ENCODE results near the gene MLN.

MLN gene

DNA sequence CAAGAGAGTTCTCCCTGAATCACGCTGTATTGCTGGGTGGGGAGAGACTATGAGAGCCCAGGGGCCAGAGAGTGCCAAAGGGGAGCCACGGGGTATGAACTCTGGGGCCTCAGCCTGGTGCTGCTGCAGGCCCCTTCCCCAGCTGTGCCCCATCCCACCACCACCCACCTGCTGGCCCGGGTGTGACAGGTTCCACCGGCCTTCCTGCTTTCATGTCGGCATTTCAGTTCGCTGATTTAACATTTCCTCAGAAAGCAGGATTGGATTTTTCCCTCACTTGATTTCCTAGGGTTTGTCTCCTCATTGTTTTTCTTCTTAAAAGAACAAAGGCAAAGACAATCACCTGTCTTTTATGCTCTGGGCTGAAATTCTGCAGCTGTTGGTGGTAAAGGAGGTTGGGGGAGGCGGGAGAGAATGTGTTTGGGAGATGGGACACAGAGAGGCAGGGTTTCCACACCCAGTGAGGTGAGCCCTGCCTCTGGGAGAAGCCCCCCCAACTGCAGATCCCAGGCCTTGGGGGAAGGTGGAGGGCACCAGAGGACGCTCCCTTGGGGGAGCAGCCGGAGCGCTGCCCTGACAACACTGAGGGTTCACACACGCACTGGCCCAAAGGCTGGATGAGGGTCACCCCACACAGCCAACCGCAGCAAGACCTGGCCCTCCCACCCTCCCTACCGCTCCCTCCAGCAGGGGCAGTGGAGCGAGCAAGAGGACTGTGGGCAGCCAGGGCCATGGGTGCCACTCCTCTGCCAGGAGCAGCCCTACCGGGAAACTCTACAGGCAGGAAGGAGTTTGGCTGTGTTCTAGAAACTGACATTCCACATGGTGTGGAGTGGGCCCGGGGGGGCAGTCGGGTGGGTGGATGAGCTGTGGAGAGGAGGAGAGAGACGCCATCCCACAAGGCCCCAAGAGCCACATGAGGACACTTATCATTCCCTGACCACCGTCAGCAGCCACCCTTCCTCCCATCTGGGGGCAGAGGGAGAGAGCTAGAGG lies 10.5 kb upstream of the MLN start:
- no peak for DNase-seq

GRCh38 chr6:33813246-33813904 lies 9.6 kb upstream of the MLN start:
- DNase-seq, result no peak

DNA sequence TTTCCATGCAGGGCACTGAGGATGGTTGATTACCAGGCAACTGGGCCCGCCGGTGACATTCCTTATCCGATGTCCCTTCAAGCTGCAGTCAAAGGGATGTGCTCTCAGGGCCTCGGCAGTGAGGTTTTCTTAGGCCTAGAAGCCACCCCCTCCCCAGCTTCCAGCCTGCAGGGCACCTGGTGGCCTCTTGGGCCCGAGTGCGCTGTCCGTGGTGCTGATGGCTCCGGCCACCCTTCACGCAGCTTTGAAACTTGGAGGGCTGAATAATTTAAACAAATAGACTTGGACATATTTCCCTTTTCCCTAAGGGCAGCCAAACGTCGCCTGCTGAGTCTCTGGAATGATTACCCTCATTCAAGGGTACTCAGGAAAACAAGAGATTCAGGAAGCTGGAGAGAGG lies 8.9 kb upstream of the MLN start:
- peak; percentile 64 for DNase-seq

- no peak for DNase-seq
Observed at GRCh38 chr6:33809594-33809993, 5.8 kb upstream of the MLN start.

DNA sequence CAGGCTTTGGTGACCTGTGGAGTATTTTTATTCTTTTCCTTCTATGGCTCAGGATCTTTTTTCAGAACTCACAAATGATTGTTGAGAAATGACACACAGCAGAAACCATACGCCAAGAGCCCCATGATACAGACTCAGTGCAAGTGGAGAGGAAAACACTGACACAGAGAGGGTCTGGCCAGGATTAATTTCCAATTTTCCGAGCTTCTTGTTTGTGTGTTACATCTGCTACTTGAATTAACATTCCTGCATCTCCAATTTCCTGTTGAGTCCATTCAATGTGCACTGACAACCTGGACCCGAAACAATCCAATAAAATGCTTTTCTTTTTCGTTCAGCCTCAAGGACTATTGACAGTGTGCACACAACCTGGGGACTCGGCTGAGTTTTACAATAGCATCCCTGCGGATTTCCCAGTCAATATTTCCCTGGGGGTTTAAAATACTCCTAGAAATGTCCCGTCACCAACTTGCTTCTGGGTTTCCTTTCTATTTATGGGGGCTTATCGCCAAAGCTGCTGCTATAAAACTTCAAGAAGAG lies 4.9 kb upstream of the MLN start:
- peak; percentile 31 for DNase-seq

DNA sequence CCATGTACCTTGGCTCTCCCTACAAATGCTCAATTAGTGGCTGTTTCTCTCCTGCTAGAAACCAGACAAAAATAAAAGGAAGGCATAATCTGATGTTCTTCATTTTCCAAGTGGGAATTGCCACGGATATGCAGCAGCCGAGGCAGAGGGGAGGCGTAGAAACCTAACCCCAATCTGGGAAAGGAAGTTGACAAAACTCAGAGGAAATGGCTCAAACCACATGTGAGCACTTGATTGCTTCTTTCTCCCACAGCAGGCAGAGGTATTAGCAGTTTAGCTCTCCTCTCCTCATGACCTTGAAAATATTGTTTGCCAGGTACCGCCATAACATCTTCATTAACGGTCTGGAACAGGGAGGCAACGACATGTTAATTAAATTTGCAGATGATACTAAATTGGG lies 3.8 kb upstream of the MLN start:
- no peak for DNase-seq

GRCh38 chr6:33806841-33807240 lies 3.0 kb upstream of the MLN start:
- no peak for DNase-seq

DNA sequence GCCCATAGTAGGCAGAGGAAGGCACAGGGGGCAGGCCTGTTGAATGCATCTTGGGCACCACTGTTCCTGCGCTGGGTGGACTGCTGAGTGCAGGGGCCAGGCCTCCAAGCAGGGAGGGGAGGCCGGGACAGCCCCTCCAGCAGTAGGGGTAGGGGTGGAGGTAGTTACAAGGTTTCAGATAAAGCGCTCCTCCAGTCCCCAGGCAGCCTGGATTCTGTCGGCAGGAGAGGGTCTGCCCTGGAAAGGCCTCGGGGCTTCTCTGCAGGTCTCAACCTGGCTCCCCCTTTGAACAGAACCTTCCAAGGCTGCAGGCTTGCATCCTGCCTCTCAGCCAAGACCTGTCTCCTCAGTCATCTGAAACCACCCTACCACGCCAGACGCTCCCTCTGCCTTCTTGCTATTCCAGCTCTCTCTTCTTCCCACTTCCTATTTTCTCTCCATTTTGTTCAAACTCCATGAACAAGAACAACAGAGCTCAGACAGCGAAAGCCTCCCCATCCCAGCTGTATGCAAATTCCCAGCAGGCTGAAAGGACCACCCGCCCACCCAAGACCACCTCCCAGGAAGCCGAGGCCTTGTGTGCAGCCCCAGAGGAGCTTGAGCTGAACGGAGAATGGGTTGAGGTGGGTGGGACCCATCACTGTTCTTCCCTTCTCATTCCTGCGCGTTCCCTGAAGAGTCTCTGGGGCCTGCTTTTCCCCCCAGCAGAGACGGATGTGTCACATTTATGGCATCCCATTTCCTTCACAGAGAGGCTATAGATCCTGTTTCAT lies 1.4 kb downstream of the MLN start:
- DNase-seq, result no peak

DNA sequence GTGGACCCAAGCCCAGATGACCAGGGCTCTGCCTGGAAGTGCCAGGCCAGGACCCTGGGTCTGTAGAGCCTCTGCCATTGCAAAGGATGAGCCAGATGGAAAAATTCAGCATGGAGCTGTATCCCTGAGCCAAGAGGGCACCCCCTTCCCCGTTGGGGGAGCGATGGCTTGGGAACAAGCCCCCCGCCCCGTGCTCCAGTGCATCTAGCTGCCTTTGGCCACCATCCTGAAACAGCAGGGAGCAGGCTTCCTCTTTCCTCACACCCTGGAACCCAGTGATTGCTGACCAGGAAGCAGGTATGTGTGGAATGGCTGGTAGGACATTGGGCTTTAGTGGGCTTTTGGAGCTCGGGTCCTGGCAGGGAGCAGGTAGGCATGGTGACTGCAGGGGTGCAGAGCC lies 2.2 kb downstream of the MLN start:
- no peak for DNase-seq

DNA sequence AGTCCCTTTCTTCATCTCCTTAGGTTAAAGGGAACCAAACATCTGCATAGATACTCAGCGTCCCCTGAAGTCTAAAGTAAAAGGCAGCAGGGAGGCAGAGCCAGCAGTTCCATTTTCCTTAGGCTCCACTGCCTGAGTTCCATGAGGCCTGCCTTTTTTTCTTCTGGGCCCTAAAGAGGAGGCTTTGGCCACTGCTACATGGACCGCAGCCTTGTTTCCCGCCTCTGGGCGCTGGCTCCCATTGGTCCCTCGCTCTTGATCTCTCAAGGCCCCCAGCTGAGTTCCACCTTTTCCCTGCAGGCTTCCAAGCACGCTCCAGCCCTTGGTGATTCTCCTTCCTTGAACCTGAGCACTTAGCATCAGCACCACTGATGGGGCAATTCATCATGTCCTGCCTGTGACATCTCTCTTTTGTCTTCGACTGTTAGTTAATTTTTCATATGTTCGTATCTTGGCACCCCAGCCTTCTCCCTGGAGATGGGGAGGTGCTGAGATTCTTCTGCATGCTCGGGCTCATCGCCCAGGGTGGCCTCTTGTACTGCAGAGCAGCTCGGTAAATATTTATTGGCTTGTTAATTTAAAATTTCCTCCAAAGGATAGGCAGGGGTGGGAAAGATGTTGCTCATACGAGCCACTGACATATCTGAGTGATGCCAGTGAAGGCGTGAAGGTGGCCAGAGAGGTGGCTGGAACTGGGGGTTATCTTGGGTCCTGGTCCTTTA lies 3.4 kb downstream of the MLN start:
- DNase-seq, result no peak

- DNase-seq, result no peak
Observed at GRCh38 chr6:33799454-33800113, 4.2 kb downstream of the MLN start.

GRCh38 chr6:33798343-33798848 lies 5.4 kb downstream of the MLN start:
- DNase-seq, result no peak

- DNase-seq, result no peak
Observed at GRCh38 chr6:33797626-33798342, 6.0 kb downstream of the MLN start.

- DNase-seq, result no peak
Observed at GRCh38 chr6:33794910-33795623, 8.7 kb downstream of the MLN start.

DNA sequence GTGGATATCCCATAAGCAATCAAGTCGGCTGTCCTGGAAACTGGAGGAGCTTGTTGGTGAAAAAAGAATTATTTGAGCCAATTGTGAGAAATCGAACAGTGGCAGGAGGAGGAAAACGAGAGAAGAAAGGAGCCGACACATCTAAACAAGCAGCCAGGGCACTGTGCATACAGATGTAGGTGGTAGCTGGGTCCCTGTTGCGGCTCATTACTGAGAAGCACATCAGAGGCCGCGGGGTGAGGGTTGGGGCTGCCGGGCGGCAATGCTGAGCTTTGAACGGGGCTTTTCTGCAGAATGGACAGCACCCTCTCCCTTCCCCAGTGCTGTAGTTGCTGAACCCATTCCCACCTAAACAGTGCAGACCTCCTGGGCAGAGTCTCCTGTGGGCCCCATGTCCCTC lies 10.8 kb downstream of the MLN start:
- no peak for DNase-seq

- no peak for DNase-seq
Observed at GRCh38 chr6:33791620-33792019, 12.2 kb downstream of the MLN start.

- DNase-seq, result no peak
Observed at GRCh38 chr6:33790910-33791309, 12.9 kb downstream of the MLN start.

DNA sequence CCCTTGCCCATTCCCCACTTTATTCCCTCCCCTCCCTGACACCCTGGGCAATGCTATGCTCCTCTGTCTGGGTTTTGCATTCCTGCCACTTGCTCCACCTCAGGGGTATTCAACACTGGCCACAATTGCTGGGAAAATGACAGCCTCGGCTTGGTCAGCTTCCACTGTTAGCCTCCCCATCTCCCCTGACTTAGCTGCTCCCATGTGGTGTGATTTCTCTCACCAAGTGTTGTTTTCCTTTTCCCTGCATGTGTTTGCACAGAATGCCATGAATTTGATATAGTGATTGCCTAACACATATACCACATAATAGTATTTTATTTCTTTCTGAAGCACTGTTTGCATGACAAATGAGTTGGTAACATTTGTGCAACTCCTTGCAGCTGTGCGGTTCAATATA lies 13.4 kb downstream of the MLN start:
- no peak for DNase-seq

DNA sequence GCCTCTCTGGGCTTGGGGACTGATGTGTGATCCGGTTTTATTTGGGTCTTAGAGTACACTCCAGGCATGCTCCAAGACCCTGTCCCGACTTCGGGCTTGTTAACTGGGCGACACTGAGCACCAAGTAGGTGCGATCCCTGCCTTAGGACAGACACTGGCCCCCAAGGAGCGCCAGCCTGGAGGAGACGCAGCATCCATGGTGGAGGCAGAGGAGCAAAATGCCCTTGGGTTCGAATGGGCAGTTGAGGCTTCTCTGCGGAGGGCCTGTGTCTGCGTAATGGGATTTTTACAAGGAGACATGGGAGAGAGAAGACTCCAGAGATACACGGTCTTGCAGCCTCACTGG lies 14.3 kb downstream of the MLN start:
- no peak for DNase-seq
